ENCODE data around the gene RBMS3.

- TF ChIP-seq, protein P1, sequence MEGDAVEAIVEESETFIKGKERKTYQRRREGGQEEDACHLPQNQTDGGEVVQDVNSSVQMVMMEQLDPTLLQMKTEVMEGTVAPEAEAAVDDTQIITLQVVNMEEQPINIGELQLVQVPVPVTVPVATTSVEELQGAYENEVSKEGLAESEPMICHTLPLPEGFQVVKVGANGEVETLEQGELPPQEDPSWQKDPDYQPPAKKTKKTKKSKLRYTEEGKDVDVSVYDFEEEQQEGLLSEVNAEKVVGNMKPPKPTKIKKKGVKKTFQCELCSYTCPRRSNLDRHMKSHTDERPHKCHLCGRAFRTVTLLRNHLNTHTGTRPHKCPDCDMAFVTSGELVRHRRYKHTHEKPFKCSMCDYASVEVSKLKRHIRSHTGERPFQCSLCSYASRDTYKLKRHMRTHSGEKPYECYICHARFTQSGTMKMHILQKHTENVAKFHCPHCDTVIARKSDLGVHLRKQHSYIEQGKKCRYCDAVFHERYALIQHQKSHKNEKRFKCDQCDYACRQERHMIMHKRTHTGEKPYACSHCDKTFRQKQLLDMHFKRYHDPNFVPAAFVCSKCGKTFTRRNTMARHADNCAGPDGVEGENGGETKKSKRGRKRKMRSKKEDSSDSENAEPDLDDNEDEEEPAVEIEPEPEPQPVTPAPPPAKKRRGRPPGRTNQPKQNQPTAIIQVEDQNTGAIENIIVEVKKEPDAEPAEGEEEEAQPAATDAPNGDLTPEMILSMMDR (IDR thresholded peaks at IDR 0.05) = no peak
- TF ChIP-seq POLR2A (IDR thresholded peaks at IDR 0.05) = no peak
Observed at GRCh38 chr3:29525254-29525881, 244.5 kb downstream of the RBMS3 start.
